ENCODE measurements around the gene FASTKD2.

DNA sequence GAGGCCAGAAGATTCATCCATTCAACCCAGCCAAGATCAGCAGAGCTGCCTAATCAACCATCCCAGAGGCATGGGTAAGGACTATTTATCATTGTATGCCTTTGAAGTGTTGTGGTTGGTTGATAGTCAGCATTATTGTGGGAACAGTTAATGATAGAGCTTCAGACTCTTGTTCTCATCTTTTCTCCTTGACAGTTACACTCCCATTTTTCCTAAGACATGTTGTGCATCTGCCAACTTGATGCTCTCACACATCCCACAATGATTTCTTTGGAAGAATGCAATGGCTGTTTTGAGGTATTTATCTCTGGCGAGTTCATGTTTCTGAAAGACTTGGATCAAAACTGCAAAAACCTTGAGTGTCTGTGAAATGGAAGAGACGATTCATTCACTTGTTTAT is 55.4 kb downstream of the FASTKD2 start:
- TF ChIP-seq, protein P1, sequence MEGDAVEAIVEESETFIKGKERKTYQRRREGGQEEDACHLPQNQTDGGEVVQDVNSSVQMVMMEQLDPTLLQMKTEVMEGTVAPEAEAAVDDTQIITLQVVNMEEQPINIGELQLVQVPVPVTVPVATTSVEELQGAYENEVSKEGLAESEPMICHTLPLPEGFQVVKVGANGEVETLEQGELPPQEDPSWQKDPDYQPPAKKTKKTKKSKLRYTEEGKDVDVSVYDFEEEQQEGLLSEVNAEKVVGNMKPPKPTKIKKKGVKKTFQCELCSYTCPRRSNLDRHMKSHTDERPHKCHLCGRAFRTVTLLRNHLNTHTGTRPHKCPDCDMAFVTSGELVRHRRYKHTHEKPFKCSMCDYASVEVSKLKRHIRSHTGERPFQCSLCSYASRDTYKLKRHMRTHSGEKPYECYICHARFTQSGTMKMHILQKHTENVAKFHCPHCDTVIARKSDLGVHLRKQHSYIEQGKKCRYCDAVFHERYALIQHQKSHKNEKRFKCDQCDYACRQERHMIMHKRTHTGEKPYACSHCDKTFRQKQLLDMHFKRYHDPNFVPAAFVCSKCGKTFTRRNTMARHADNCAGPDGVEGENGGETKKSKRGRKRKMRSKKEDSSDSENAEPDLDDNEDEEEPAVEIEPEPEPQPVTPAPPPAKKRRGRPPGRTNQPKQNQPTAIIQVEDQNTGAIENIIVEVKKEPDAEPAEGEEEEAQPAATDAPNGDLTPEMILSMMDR (IDR thresholded peaks at IDR 0.05): no peak
- TF ChIP-seq ZFX (IDR thresholded peaks at IDR 0.05; ENCODE audit: borderline replicate concordance): no peak

All from 22Rv1 (cell line).